HUES6 (cell line): ENCODE results near the gene ASIC3.

Experiments used
- H3K27ac ChIP-seq: 2 replicates; pipeline ENCODE4 v1.7.0; 2013; ENCODE audit warnings: low read depth, mild to moderate bottlenecking, low read length, inconsistent platforms
- H3K27me3 ChIP-seq: 2 replicates; pipeline ENCODE4 v1.6.1; 2013; ENCODE audit warnings: low read length; ENCODE audit not compliant: control insufficient read depth, insufficient read depth
- H3K36me3 ChIP-seq: 2 replicates; pipeline ENCODE4 v1.6.1; 2013; ENCODE audit warnings: low read length; ENCODE audit not compliant: control insufficient read depth, insufficient read depth
- H3K4me1 ChIP-seq: 2 replicates; pipeline ENCODE4 v1.6.1; 2013; ENCODE audit warnings: low read length; ENCODE audit not compliant: control insufficient read depth, insufficient read depth
- H3K4me3 ChIP-seq: 2 replicates; pipeline ENCODE4 v1.5.1; 2013; ENCODE audit warnings: low read depth, low read length
- H3K9ac ChIP-seq: one replicate; pipeline ENCODE4 v1.6.1; 2013; ENCODE audit warnings: mild to moderate bottlenecking, low read length
- H3K9me3 ChIP-seq: 2 replicates; pipeline ENCODE4 v1.6.1; 2013; ENCODE audit warnings: low read depth, low read length; ENCODE audit not compliant: control insufficient read depth, insufficient read depth

ASIC3 gene

DNA sequence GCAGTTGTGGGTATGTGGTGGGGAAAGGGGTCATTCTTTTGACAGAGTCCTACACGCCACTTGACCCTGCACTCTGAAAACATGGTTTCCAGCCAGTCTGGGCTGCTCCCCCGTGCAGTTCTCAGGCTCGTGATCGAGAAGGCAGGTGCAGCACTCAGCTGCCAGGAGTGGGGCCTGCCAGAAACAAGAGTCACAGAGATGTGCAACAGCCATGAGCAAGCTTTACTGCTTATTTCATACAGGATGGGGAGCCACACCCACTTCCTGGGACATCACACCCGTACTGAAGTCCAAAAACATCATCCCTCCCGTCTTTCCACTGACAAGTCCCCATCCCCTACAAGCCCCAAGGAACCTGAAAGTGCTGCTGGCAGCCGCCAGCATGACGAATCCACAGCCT is 33.4 kb upstream of the ASIC3 start:
- Histone ChIP-seq H3K27me3 (peaks cover 31% of the 10 kb centered on the region), H3K36me3 (no peaks in the 10 kb centered on the region; the same call in 1 of the 2 replicates), H3K4me1 (peaks cover 54% of the 10 kb centered on the region), H3K27ac (no peak overlapping the region), H3K9ac (no peak overlapping the region), H3K9me3 (no peaks in the 10 kb centered on the region), H3K4me3 (no peak overlapping the region)

DNA sequence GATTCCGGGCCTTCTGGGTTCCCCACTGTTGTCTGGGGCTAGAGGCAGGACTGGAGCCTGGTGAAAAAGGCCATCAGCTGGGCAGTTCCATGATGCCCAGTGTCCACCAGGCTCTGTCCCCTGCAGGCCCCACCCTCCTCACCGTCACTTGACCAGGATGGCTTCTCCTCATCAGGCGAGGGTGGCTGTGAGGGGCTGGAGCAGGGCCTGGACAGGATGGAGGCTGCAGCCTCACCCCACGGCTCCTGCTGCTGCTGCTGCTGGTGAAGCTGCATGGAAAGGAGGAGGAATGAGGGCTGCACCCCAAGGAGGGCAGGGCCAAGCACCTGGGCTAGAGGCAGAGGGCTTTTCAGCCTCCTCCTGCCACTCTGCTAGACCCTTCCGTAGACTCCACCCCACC is 32.4 kb upstream of the ASIC3 start:
- H3K27ac ChIP-seq: no peak overlapping the region

DNA sequence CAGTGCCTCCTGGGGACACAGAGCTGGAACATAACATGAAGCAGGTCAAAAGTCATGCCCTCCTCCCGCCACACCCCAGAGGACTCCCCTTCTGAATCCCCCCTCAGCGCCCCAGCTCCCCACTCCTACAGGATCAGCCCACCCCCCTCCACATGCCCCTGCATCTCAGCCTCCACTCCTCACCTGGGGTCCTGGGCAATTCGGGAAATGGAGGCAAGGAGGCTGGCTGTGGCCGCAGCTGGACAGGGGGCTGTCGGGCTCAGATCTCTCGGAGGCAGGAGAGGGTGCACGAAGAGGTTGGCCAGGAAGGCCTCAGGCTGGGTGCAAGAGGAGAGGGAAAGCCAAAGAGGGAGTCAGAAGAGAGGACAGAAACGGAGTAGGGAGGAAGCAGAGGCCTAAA is 31.8 kb upstream of the ASIC3 start:
- Histone ChIP-seq H3K4me1 (peaks cover 53% of the 10 kb centered on the region), H3K27ac (no peak overlapping the region), H3K36me3 (no peaks in the 10 kb centered on the region; the same call in 1 of the 2 replicates), H3K9ac (no peak overlapping the region), H3K4me3 (no peak overlapping the region), H3K9me3 (no peaks in the 10 kb centered on the region), H3K27me3 (peaks cover 41% of the 10 kb centered on the region)

More for the DNA sequence above, 32.4 kb upstream of the ASIC3 start:
- Histone ChIP-seq H3K36me3 (no peaks in the 10 kb centered on the region; the same call in 1 of the 2 replicates), H3K4me1 (peaks cover 54% of the 10 kb centered on the region), H3K9ac (no peak overlapping the region), H3K4me3 (no peak overlapping the region), H3K27me3 (peaks cover 41% of the 10 kb centered on the region), H3K9me3 (no peaks in the 10 kb centered on the region)

DNA sequence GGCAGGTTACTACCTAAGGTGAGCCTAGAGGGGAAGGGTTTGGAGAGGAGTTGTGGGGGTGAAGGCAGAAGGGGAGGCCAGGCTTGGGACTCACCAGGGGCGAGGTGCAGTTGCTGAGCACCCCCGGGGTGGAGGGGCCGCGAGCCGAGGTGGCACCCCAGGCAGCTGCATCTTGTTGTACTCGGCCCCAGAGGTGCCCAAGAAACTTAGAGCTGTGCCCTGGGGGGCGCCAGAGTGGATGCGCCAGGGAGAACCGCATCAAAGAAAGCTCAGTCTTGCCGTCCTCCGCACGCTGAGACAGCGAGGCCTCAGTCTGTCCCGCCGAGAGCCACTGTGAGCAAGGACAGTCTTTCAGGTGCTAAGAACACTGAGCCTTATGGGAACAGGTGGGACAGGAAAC is 31.4 kb upstream of the ASIC3 start:
- no peak overlapping the region for H3K9ac ChIP-seq
- H3K4me1 ChIP-seq: peaks cover 53% of the 10 kb centered on the region
- H3K36me3 ChIP-seq: no peaks in the 10 kb centered on the region; the same call in 1 of the 2 replicates
- H3K27ac ChIP-seq: no peak overlapping the region
- H3K4me3 ChIP-seq: no peak overlapping the region
- H3K27me3 ChIP-seq: peaks cover 41% of the 10 kb centered on the region
- H3K9me3 ChIP-seq: no peaks in the 10 kb centered on the region

DNA sequence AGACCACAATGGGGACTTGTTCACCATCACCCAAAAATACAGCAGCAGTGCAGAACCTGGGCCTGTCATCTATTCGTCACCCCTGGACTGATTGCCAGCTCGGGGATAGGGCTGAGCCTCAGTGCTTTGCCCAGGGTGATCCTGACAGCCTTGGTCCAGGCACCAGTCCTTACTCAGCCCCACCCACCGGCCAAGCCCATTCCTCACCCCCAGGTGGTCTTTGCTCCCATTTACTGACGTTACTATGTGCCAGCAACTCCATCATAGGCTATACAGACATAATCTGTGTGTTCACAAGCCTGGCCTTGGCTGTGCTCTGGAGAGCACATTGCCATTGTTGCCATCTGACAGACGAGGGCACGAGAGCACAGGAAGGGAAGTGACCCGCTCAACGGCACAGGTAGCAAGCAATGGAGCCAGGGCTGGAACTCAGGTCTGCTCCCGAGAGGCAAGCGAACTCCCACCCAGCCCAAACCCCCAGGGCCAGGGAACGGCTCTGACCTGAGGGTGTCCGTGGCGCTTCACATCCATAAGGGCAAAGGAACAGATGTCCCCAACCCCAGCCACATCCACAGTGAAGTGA is 30.9 kb upstream of the ASIC3 start:
- no peak overlapping the region for H3K27ac ChIP-seq
- peak overlapping the region; percentile 50 for H3K4me3 ChIP-seq
- no peak overlapping the region for H3K9ac ChIP-seq
- peaks cover 50% of the 10 kb centered on the region for H3K4me1 ChIP-seq
- peaks cover 41% of the 10 kb centered on the region for H3K27me3 ChIP-seq
- no peaks in the 10 kb centered on the region for H3K9me3 ChIP-seq
- no peaks in the 10 kb centered on the region; the same call in 1 of the 2 replicates for H3K36me3 ChIP-seq

DNA sequence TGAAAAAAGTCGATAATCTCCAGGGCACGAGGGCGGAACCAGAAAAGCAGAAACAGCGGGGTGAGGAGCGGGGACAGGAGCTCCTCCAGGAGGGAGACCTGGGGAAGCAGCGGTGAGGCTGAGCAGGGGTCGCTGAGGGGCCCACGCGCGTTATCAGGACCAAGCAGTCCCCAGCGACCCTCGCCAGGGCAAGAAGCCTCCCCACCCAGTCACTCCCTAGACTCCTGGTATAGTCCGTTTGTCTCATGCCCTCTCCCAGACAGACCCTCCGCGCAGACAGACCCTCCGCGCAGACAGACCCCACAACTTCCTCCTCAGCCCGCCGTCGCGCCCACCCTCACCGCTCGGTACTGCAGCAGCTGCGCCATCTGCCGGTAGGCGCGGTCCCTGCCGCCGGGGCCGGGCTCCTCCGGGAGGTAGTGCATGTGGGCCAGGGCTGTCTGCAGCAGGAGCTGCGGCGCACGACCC is 30.3 kb upstream of the ASIC3 start:
- Histone ChIP-seq H3K27ac (no peak overlapping the region), H3K4me3 (peak overlapping the region; percentile 50), H3K36me3 (no peaks in the 10 kb centered on the region; the same call in 1 of the 2 replicates), H3K27me3 (peaks cover 41% of the 10 kb centered on the region), H3K4me1 (peaks cover 46% of the 10 kb centered on the region), H3K9me3 (no peaks in the 10 kb centered on the region), H3K9ac (no peak overlapping the region)

DNA sequence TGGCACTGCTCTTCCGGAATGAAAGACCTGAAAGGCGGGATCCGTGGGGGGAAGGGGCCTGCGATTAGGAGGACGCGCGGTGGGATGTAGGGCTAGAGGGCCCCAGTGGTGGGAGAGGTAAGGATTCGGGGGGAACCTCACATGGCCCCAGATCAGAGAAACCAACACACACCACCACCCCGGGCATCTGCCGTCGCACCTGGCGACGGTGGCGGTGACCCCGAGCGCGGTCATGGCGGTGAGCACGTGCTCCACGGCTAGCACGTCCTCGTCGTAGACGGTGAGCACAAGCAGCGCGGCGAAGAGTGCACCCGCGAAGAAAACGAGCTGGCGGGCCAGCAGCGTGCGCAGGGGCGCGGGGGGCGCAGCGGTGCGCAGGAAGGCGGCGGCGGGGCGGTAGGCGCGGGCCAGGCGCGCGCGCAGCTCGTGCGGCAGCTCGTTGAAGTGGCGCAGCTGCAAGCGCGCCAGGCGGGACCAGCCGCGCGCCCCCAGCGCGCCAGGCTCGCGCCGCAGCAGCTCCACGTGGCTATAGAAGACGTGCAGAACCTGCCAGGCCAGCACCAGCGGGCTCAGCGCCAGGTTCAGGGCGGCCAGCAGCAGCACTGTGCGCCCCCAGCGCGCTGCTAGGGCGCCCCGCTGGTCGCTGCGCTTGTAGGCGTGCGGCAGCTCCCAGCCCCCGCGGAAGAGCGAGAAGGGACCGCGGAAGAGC is 29.8 kb upstream of the ASIC3 start:
- H3K27me3 ChIP-seq: peaks cover 41% of the 10 kb centered on the region
- H3K4me1 ChIP-seq: peaks cover 43% of the 10 kb centered on the region
- no peak overlapping the region for H3K27ac ChIP-seq
- no peak overlapping the region for H3K9ac ChIP-seq
- H3K36me3 ChIP-seq: no peaks in the 10 kb centered on the region; the same call in 1 of the 2 replicates
- H3K9me3 ChIP-seq: no peaks in the 10 kb centered on the region
- peak overlapping the region; percentile 36 for H3K4me3 ChIP-seq

DNA sequence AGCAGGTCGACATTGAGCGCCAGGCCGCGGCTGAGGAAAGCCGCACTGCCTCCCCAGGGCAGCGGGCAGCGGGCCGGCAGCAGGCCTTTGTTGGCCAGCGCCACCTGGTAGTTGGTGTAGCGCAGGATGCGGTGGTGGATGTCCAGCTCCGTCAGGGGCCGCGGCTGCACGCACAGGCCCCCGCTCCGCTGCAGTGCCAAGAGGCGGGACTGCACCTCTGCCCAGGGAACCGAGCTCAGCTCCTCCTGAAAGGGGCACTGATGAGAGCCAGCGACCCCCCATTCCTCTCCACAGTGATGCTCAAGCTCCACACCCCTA is 29.2 kb upstream of the ASIC3 start:
- Histone ChIP-seq H3K4me3 (peak overlapping the region; percentile 30; the same call in 1 of the 2 replicates), H3K9ac (no peak overlapping the region), H3K4me1 (peaks cover 38% of the 10 kb centered on the region), H3K27me3 (peaks cover 41% of the 10 kb centered on the region), H3K36me3 (no peaks in the 10 kb centered on the region; the same call in 1 of the 2 replicates), H3K9me3 (no peaks in the 10 kb centered on the region), H3K27ac (no peak overlapping the region)

DNA sequence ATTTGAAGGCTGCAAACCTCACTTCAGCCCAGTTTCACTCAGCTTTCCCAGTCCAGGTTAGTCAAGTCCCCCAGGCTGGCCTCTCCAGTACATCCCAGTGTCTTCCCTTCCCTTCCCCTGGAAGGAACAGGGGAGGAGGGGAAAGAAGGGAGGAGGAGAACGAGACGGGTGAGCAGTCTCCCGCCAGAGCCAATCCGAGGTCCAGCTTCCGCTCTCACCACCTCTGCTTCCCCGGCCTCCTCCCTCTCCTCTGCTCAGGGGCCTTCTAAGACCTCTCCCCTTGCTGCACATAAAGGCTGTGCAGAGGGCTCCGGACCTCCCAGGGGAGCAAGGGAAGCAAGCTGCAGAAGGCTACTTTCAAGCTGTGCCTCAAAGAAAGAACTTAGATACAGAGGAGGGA is 28.1 kb upstream of the ASIC3 start:
- Histone ChIP-seq H3K4me3 (peak overlapping the region; percentile 27; the same call in 1 of the 2 replicates), H3K9ac (no peak overlapping the region), H3K27me3 (peaks cover 41% of the 10 kb centered on the region), H3K4me1 (peaks cover 40% of the 10 kb centered on the region), H3K27ac (no peak overlapping the region), H3K36me3 (no peaks in the 10 kb centered on the region; the same call in 1 of the 2 replicates), H3K9me3 (no peaks in the 10 kb centered on the region)

DNA sequence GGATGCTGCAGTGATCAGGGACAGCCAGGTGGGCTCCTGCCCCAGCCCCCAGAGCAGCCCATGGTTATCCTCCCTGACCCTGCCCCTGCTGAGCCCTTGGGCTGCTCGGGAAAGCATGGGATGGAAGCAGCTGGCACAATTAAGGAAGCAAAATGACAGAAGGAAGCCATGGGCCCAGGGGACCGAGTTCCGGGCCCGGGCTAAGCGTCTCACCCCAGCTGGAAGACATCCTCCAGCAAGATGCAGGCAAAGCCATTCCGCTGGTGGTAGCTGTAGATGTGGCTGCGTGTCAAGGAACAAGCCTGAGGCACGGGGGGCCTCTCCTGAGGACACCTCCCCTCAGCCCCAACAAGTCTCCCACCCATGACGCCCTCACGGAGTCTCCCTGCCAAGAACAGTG is 25.1 kb upstream of the ASIC3 start:
- Histone ChIP-seq H3K9me3 (no peaks in the 10 kb centered on the region), H3K9ac (no peak overlapping the region), H3K27ac (no peak overlapping the region), H3K4me3 (no peak overlapping the region), H3K36me3 (no peaks in the 10 kb centered on the region), H3K4me1 (peaks cover 44% of the 10 kb centered on the region), H3K27me3 (peaks cover 27% of the 10 kb centered on the region)

DNA sequence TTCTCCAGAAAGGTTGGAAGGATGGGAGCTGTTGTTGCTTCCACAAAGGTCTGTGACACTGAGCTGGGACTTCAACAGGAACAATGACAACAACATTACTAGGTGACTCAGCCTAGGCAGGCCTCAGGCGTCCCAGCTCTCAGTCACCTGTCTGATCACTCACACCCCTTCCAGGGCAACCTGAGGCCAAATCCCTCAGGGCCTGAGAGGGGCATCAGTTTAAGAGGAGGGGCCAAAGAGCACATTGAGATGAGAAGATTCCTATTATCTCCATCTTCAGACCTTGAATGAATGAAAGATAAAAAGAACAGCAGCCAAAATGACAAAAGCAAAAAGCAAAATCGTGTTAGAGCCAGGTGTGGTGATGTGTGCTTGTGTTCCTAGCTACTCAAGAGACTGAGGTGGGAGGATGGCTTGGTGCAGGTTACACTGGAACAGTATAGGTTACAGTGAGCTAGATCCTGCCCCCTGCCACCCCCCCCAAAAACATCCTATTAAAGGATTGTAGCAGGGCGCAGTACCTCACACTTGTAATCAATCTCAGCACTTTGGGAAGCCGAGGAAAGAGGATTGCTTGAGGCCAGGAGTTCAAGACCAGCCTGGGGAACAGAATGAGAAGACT is 23.8 kb upstream of the ASIC3 start, which contains the start of gene ATG9B:
Gene ATG9B (minus strand): TSS at position 60 of the 622 bp plus-strand sequence. CDS start 71 bp downstream, outside the sequence.
- Histone ChIP-seq H3K4me1 (peaks cover 33% of the 10 kb centered on the region), H3K36me3 (no peaks in the 10 kb centered on the region), H3K9ac (no peak within 1 kb of the TSS), H3K27ac (no peak within 1 kb of the TSS), H3K9me3 (no peaks in the 10 kb centered on the region), H3K27me3 (peaks cover 14% of the 10 kb centered on the region), H3K4me3 (no peak within 1 kb of the TSS)
